Measurements from ENCODE around the gene NEK10.

Gene NEK10

DNA sequence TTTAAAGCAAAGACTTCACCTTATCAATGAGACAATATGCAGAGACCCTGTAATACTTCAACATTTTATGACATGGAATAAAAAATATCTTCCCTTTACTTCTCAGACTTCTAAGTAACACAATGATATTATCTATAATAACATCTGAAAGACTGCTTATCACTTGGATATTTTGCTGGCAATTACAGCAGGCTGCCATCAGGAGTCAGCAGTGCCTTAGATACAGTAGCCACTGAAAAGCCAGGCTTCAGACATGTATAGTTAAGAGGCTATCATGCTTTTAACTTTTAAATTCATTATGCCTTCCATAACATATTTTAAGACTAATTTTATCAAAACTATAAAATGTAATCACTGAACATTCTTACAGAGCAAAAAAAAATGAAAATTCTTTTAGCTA is 227.5 kb downstream of the NEK10 start:
- H3K9me3 Mint-ChIP-seq, result peaks cover 11% of the 10 kb centered on the region
- TF ChIP-seq, protein P1, sequence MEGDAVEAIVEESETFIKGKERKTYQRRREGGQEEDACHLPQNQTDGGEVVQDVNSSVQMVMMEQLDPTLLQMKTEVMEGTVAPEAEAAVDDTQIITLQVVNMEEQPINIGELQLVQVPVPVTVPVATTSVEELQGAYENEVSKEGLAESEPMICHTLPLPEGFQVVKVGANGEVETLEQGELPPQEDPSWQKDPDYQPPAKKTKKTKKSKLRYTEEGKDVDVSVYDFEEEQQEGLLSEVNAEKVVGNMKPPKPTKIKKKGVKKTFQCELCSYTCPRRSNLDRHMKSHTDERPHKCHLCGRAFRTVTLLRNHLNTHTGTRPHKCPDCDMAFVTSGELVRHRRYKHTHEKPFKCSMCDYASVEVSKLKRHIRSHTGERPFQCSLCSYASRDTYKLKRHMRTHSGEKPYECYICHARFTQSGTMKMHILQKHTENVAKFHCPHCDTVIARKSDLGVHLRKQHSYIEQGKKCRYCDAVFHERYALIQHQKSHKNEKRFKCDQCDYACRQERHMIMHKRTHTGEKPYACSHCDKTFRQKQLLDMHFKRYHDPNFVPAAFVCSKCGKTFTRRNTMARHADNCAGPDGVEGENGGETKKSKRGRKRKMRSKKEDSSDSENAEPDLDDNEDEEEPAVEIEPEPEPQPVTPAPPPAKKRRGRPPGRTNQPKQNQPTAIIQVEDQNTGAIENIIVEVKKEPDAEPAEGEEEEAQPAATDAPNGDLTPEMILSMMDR (IDR thresholded peaks at IDR 0.05), result no peak
- H3K4me1 Mint-ChIP-seq, result no peaks in the 10 kb centered on the region
- H3K27me3 Mint-ChIP-seq (ENCODE audit: low read depth, poor library complexity), result no peaks in the 10 kb centered on the region
- no peak overlapping the region for H3K27ac Mint-ChIP-seq
- no peak overlapping the region for H3K4me3 Mint-ChIP-seq
- H3K36me3 Mint-ChIP-seq (ENCODE audit: low read depth), result peaks cover 6% of the 10 kb centered on the region
- DNase-seq, result no peak

DNA sequence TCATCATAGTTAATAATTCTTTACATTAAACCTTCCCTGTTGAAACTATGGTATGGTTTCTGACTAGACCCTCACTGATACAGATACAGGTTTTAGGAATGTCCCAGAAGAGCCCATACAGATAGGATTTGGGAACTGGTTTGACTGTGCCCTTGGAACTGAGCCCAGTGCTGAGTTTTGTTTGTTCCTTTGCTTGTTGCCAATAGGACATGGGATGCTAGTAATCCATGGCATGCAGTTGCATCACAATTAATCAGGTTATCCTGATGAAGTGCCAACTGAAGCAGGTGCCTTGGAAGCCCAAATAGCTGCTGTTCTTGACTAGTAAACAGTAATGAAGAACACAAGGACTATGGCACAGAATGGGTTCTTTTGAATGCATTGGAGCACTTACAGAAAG is 230.6 kb downstream of the NEK10 start:
- no peak overlapping the region for H3K4me3 Mint-ChIP-seq
- H3K4me1 Mint-ChIP-seq, result no peaks in the 10 kb centered on the region
- H3K27me3 Mint-ChIP-seq (ENCODE audit: low read depth, poor library complexity), result no peaks in the 10 kb centered on the region
- no peak for DNase-seq
- TF ChIP-seq, protein P1 (IDR thresholded peaks at IDR 0.05), result no peak
- peaks cover 11% of the 10 kb centered on the region for H3K9me3 Mint-ChIP-seq
- H3K27ac Mint-ChIP-seq, result no peak overlapping the region
- H3K36me3 Mint-ChIP-seq (ENCODE audit: low read depth), result peaks cover 6% of the 10 kb centered on the region

DNA sequence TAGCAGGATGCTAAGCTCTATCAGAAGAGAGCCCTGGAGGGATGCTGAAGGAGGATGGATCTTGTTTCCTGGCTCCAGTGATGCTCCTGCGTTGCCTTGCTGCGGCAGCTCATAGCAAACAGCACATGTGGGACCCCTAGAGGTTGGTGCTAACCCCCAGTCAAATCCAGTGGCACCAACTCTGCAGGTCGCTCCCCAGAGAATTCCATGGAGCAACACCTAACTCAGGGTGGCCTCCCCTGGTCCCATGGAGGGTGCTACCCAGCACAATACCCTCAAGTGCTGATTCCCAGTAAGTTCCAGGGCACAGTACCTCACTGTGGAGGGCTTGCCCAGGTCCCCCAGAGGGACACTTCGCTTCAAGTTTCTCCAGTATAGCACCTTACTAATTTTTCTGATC is 231.2 kb downstream of the NEK10 start:
- DNase-seq, result no peak
- Mint-ChIP-seq H3K27ac (no peak overlapping the region), H3K4me3 (no peak overlapping the region), H3K27me3 (ENCODE audit: low read depth, poor library complexity) (no peaks in the 10 kb centered on the region), H3K36me3 (ENCODE audit: low read depth) (peaks cover 6% of the 10 kb centered on the region), H3K9me3 (peaks cover 11% of the 10 kb centered on the region), H3K4me1 (no peaks in the 10 kb centered on the region)
- TF ChIP-seq, protein P1 (IDR thresholded peaks at IDR 0.05), result no peak

DNA sequence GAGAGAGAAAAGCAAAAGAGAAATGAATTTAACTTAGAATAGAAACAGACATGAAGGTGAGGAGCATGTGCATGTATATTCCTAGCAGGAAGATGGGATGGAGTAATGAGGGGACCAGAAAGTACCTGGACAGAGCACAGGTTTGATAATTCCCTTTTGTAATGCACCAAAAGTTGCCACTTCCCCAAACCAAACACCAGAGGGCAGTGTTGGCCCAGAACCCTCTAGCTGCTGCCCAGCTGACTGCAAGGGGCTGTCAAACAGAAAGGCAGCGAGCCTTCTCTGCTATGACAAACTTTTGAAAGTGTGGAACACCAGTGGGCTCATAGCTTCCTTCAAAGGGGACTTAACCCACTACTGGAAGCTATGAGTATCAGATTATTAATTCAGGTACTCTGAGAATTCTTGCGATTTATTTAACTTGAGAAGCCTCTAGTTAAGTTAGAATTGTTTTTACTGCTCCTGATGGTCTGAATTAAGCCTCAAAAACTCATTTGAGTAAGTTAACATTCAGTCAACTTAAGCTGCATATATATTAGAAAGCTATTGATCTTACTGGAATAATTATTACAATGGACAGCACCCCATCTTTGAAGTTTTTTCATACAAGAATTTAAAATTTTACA is 234.9 kb downstream of the NEK10 start:
- TF ChIP-seq, protein P1 (IDR thresholded peaks at IDR 0.05), result peak; percentile 89
- Mint-ChIP-seq H3K4me1 (no peaks in the 10 kb centered on the region), H3K36me3 (ENCODE audit: low read depth) (no peaks in the 10 kb centered on the region), H3K9me3 (no peaks in the 10 kb centered on the region), H3K4me3 (no peak overlapping the region), H3K27me3 (ENCODE audit: low read depth, poor library complexity) (no peaks in the 10 kb centered on the region), H3K27ac (no peak overlapping the region)
- peak; percentile 74 for DNase-seq

DNA sequence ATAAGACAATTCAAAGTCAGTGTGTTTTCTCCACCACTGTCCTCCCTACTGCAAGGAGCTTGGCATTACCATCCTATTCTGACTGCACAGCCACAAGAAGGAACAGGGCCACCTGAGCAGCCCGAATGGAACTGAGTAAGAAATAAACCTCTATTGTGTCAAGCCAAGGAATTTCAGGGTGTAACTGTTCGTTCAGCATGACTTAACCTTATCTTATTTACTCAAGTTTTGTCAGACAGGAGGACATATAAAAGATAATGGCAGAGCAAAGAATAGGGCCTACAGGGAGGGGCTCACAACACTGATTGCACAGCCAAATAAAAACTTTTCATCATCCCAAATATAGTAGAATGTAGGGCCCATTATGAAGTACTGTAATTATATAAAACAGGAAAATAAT is 236.1 kb downstream of the NEK10 start:
- TF ChIP-seq, protein P1 (IDR thresholded peaks at IDR 0.05), result no peak
- no peaks in the 10 kb centered on the region for H3K36me3 Mint-ChIP-seq (ENCODE audit: low read depth)
- no peaks in the 10 kb centered on the region for H3K9me3 Mint-ChIP-seq
- H3K27ac Mint-ChIP-seq, result no peak overlapping the region
- H3K27me3 Mint-ChIP-seq (ENCODE audit: low read depth, poor library complexity), result no peaks in the 10 kb centered on the region
- no peaks in the 10 kb centered on the region for H3K4me1 Mint-ChIP-seq
- no peak for DNase-seq
- H3K4me3 Mint-ChIP-seq, result no peak overlapping the region

DNA sequence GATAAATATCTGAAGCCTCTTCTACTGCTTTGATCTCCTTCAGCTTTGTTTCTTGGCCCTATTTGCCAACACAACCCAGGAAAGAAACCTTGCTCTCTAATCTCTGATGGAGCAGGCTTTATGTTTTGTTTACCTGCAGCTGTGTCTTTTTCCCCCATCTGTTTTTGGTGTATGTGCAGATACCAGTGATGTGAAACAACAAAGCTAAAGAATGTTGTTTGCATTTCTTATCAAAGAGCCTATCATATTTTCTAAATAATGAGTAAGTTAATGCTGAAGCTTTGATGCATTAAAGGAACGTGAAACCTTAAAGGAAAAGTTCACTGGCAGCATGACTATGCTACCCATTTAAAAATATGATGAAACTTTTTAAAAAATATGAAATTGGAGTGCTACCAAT is 238.4 kb downstream of the NEK10 start:
- no peak for DNase-seq
- Mint-ChIP-seq H3K27me3 (ENCODE audit: low read depth, poor library complexity) (peaks cover 4% of the 10 kb centered on the region), H3K4me3 (no peak overlapping the region), H3K4me1 (no peaks in the 10 kb centered on the region), H3K9me3 (no peaks in the 10 kb centered on the region), H3K27ac (no peak overlapping the region), H3K36me3 (ENCODE audit: low read depth) (no peaks in the 10 kb centered on the region)
- TF ChIP-seq, protein P1 (IDR thresholded peaks at IDR 0.05), result no peak
